Pancreas (tissue), 10 donors: ENCODE data around the gene SIAH2. TPM values are rescaled to one million over a fixed set of nuclear protein-coding genes. Genes with fewer than 3 reads are reported as not detected.
A peak's percentile ranks its signal among the peaks of the same experiment; 100 is the strongest.

Source experiments
- ATAC-seq, 4 donors: fragments of 200-7000 bp; cut with Tn5 transposase; one replicate each; pipeline versions ENCODE4 v1.8.0 to v1.9.1; 2020; ENCODE audit warnings: mild to moderate bottlenecking in 4 of 4, moderate library complexity in 4 of 4
- DNase-seq, 6 donors: peaks; one replicate each; pipeline ENCODE4 v3.0.0-alpha.2; 2020
- FAIRE-seq: peaks from 2 replicates; lab custom pipeline; 2012; peaks lifted over from hg19 to GRCh38; lab: Jason Lieb, UNC
- H3K27ac ChIP-seq, 4 donors: fragments of 200-600 bp; sonication (generic); 1 replicate in 3 of 4; 2 replicates in 1 of 4; pipeline versions ENCODE4 v1.5.0 to v1.8.0; 2020
- H3K27me3 ChIP-seq, 4 donors: fragments of 200-600 bp; one replicate each; pipeline ENCODE4 v1.8.0; 2021
- H3K36me3 ChIP-seq, 3 donors: fragments of 200-600 bp; sonication (generic) in 1 of 3; one replicate each; pipeline versions ENCODE4 v1.5.0 to v1.8.0; 2020 to 2021
- H3K4me1 ChIP-seq, 3 donors: fragments of 200-600 bp; one replicate each; pipeline ENCODE4 v1.8.0; 2021
- H3K4me3 ChIP-seq, 4 donors: fragments of 200-600 bp; sonication (generic) in 2 of 4; one replicate each; pipeline versions ENCODE4 v1.5.0 to v1.8.0; 2020 to 2021
- H3K9me3 ChIP-seq, 4 donors: fragments of 200-600 bp; one replicate each; pipeline ENCODE4 v1.8.0; 2021
- WGBS, 2 donors: extraction: QIAGEN DNeasy Blood & Tissue Kit; methylation state at CpG; one replicate each; pipeline ENCODE4 v1.1.7; 2013; 5-methylcytosine and 5-hydroxymethylcytosine counted together
- intact Hi-C, 3 donors: fragments of 100-400 bp; cut with DNase I; formaldehyde crosslinking; loops; one replicate each; pipeline versions ENCODE4 v1.11.1 to v1.14.2; 2022
- polyA plus RNA-seq, 2 donors: library from polyadenylated mRNA; stranded (reverse); fragments of 200-250 nt; gene quantifications; one replicate each; pipeline ENCODE4 v1.2.3, GENCODE V29; 2013
- total RNA-seq, 6 donors: library from RNA; stranded (reverse); fragmentation: NEBNext Ultra II Directional in 4 of 6; extraction: Animal tissue kit (Norgen Biotek cat#: 25700) in 4 of 6; gene quantifications; one replicate each; pipeline versions ENCODE4 v1.2.1 to v1.2.4, GENCODE V29; 2021 to 2023
- TF ChIP-seq, protein P1 (sequence below), 4 donors: fragments of 200-600 bp; sonication (generic) in 3 of 4; IDR thresholded peaks; one replicate each; pipeline versions ENCODE4 v1.5.0 to v1.8.0; 2021; ENCODE audit warnings: antibody characterized with exemption in 4 of 4
- donor health status: healthy with polysubstance abuse.
- donor health status: DM: no; HTN: no; CAD: no; lungs with moderate emphysema.
- donor health status: DM: no; HTN: no; CAD: no.
- donor health status: control.
- donor health status: control.
- donor health status: Bipolar disorder and iron deficiency.
- donor health status: DM: yes; HTN: yes; CAD: no.
- donor health status: DM: no; HTN: no; CAD: no.
- donor health status: DM: no; HTN: no; CAD: no.
- donor health status: DM: yes; HTN: yes; CAD: no.

Gene SIAH2
- total and polyA plus RNA-seq, 8 donors: 5.5 to 14.9 (median 13.1) TPM

- Histone ChIP-seq H3K27me3 (no peaks in the 10 kb centered on the region), H3K27ac (no peak overlapping the region), H3K4me3 (no peak overlapping the region), H3K36me3 (no peaks in the 10 kb centered on the region), H3K9me3 (no peaks in the 10 kb centered on the region), H3K4me1 (no peaks in the 10 kb centered on the region)
- ATAC-seq: no peak
- TF ChIP-seq, protein P1, sequence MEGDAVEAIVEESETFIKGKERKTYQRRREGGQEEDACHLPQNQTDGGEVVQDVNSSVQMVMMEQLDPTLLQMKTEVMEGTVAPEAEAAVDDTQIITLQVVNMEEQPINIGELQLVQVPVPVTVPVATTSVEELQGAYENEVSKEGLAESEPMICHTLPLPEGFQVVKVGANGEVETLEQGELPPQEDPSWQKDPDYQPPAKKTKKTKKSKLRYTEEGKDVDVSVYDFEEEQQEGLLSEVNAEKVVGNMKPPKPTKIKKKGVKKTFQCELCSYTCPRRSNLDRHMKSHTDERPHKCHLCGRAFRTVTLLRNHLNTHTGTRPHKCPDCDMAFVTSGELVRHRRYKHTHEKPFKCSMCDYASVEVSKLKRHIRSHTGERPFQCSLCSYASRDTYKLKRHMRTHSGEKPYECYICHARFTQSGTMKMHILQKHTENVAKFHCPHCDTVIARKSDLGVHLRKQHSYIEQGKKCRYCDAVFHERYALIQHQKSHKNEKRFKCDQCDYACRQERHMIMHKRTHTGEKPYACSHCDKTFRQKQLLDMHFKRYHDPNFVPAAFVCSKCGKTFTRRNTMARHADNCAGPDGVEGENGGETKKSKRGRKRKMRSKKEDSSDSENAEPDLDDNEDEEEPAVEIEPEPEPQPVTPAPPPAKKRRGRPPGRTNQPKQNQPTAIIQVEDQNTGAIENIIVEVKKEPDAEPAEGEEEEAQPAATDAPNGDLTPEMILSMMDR (IDR thresholded peaks at IDR 0.05): no peak
- no peak for DNase-seq
- intact Hi-C loops: loop anchor here in 2 of 3 donors (5.0 to 10.0 kb wide), 3 partner anchors 60 to 360 kb away; no protein-coding TSS in a partner anchor
- FAIRE-seq: no peak
These were observed 21.8 kb upstream of the SIAH2 start for GRCh38 chr3:150784747-150785125.

- no peaks in the 10 kb centered on the region for H3K4me1 ChIP-seq
- FAIRE-seq (no peak), ATAC-seq (no peak), DNase-seq (no peak)
- WGBS, 2 donors: 88 to 91% methylated on average over 5 of the region's 5 CpGs
- H3K9me3 ChIP-seq: no peaks in the 10 kb centered on the region
- H3K4me3 ChIP-seq: no peak overlapping the region
- no peaks in the 10 kb centered on the region for H3K36me3 ChIP-seq
- TF ChIP-seq, protein P1 (IDR thresholded peaks at IDR 0.05): no peak
- intact Hi-C loops: loop anchor here in 1 of 3 donors (10.0 kb wide), 2 partner anchors 59 to 361 kb away; no protein-coding TSS in a partner anchor
- no peak overlapping the region for H3K27ac ChIP-seq
- H3K27me3 ChIP-seq: no peaks in the 10 kb centered on the region
These were observed 21.2 kb upstream of the SIAH2 start for GRCh38 chr3:150783920-150784746.

DNA sequence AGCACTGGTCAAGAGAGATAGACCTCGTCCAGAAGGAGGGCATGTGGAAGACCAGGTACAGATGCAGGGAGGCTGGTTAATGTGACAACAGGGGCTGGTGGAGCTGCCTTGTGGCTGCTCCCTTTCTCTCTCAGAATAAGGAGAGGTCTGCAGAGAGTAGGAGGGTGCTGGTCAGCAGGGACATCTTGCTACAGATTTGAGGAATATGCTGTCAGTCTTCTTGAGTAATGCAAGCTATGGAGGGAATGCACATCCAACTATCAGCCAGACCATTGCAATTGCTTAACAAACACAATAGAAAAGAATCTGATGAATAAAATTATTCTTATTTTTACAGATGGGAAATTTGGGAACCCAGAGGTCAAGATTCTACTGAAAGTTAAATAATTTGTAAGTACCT is 20.3 kb upstream of the SIAH2 start:
- intact Hi-C loops: loop anchor here in 1 of 3 donors (10.0 kb wide), 2 partner anchors 59 to 361 kb away; no protein-coding TSS in a partner anchor
- ATAC-seq (no peak), DNase-seq (no peak)

DNA sequence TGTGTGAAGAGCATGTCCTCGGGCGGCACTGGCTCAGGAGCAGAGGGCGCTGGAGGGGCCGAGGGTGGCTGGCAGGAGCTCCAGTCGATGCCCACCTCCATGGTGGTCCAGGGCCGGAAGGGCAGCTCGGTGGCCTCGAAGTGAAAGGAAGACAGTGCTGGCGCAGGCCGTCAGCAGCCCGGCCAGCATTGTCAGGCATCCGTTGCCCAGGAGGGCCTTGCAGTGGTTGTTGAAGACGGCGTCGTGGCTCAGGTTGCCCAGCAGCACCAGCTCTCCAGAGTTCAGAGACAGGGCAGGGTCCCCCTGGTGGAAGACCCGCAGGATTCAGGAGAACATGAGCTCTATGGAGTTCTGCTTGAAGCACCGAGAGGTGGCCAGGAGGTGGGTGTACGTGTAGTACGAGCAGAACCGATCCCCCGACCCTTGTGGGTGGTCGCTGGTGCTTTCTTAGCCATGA is 16.5 kb upstream of the SIAH2 start:
- H3K4me1 ChIP-seq: no peaks in the 10 kb centered on the region
- TF ChIP-seq, protein P1 (IDR thresholded peaks at IDR 0.05): no peak
- WGBS, 2 donors: 78 to 88% methylated on average over 20 to 22 of the region's 22 CpGs
- H3K9me3 ChIP-seq: no peaks in the 10 kb centered on the region
- ATAC-seq (no peak), FAIRE-seq (no peak), DNase-seq (peak in 1 of 6 donors; percentile 66)
- H3K27me3 ChIP-seq: no peaks in the 10 kb centered on the region
- intact Hi-C loops: loop anchor here in 1 of 3 donors (5.0 kb wide), 1 partner anchor 83 kb away; no protein-coding TSS in a partner anchor
- no peak overlapping the region for H3K4me3 ChIP-seq
- no peaks in the 10 kb centered on the region for H3K36me3 ChIP-seq
- H3K27ac ChIP-seq: no peak overlapping the region

More for the DNA sequence above, 20.3 kb upstream of the SIAH2 start:
- no peak for FAIRE-seq
- H3K36me3 ChIP-seq: no peaks in the 10 kb centered on the region
- H3K27ac ChIP-seq: no peak overlapping the region
- no peak overlapping the region for H3K4me3 ChIP-seq
- no peaks in the 10 kb centered on the region for H3K27me3 ChIP-seq
- 44 to 78% methylated on average over 1 of the region's 1 CpG for WGBS, 2 donors
- TF ChIP-seq, protein P1 (IDR thresholded peaks at IDR 0.05): no peak
- no peaks in the 10 kb centered on the region for H3K9me3 ChIP-seq
- H3K4me1 ChIP-seq: no peaks in the 10 kb centered on the region
